ENCODE data around the gene FES. TPM values are rescaled to one million over a fixed set of nuclear protein-coding genes. Genes with fewer than 3 reads are reported as not detected.

Gene FES
- polyA plus RNA-seq, 1 donor from 2014 or later = not detected

- H4K20me1 ChIP-seq (ENCODE audit: insufficient read depth) = no peaks in the 10 kb centered on the region
- no peaks in the 10 kb centered on the region for H3K27me3 ChIP-seq (ENCODE audit: insufficient read depth, low read depth, low read length)
- no peaks in the 10 kb centered on the region for H3K9me3 ChIP-seq (ENCODE audit: low read length)
- no peaks in the 10 kb centered on the region for H3K36me3 ChIP-seq (ENCODE audit: insufficient read depth, low read length)
- H3K9me2 ChIP-seq (ENCODE audit: insufficient read depth, low read length) = no peaks in the 10 kb centered on the region
- TF ChIP-seq EP300 (conservative IDR thresholded peaks at IDR 0.05; ENCODE audit: poor library complexity, severe bottlenecking) (no peak), POLR2AphosphoS5 (IDR thresholded peaks at IDR 0.05) (no peak), MXI1 (conservative IDR thresholded peaks at IDR 0.05; ENCODE audit: poor library complexity, severe bottlenecking) (no peak), TAF1 (IDR thresholded peaks at IDR 0.05; ENCODE audit: low read depth) (no peak), CTCF (IDR thresholded peaks at IDR 0.05; ENCODE audit: poor library complexity, severe bottlenecking) (no peak), SMC3 (conservative IDR thresholded peaks at IDR 0.05; ENCODE audit: poor library complexity) (no peak)
- H3K4me2 ChIP-seq (ENCODE audit: low read length) = no peak overlapping the region
- no peak overlapping the region for H3K27ac ChIP-seq (ENCODE audit: low read length)
- no peaks in the 10 kb centered on the region for H3K79me2 ChIP-seq (replicated peaks; ENCODE audit: insufficient read depth, low read length)
- no peaks in the 10 kb centered on the region for H3F3A ChIP-seq (ENCODE audit: insufficient read depth, low read length, poor library complexity, severe bottlenecking)
- H2AFZ ChIP-seq (ENCODE audit: low read depth, low read length) = no peak overlapping the region
- H3K9ac ChIP-seq (ENCODE audit: low read length) = no peak overlapping the region
- no peak overlapping the region for H3K4me3 ChIP-seq (ENCODE audit: low read length)
Measured at GRCh38 chr15:90889736-90890456, 5.6 kb downstream of the FES start.

GRCh38 chr15:90890839-90891238 lies 6.5 kb downstream of the FES start:
- Histone ChIP-seq H3K9me2 (ENCODE audit: insufficient read depth, low read length) (no peaks in the 10 kb centered on the region), H2AFZ (ENCODE audit: low read depth, low read length) (no peak overlapping the region), H3K79me2 (replicated peaks; ENCODE audit: insufficient read depth, low read length) (no peaks in the 10 kb centered on the region), H3K9ac (ENCODE audit: low read length) (no peak overlapping the region), H3K9me3 (ENCODE audit: low read length) (no peaks in the 10 kb centered on the region), H3F3A (ENCODE audit: insufficient read depth, low read length, poor library complexity, severe bottlenecking) (no peaks in the 10 kb centered on the region), H3K4me2 (ENCODE audit: low read length) (no peak overlapping the region), H4K20me1 (ENCODE audit: insufficient read depth) (no peaks in the 10 kb centered on the region), H3K27me3 (ENCODE audit: insufficient read depth, low read depth, low read length) (no peaks in the 10 kb centered on the region), H3K36me3 (ENCODE audit: insufficient read depth, low read length) (no peaks in the 10 kb centered on the region), H3K4me3 (ENCODE audit: low read length) (no peak overlapping the region), H3K27ac (ENCODE audit: low read length) (no peak overlapping the region)
- TF ChIP-seq MXI1 (conservative IDR thresholded peaks at IDR 0.05; ENCODE audit: poor library complexity, severe bottlenecking) (no peak), EZH2 (IDR thresholded peaks at IDR 0.05; ENCODE audit: borderline replicate concordance, insufficient read depth, low read length, poor library complexity, severe bottlenecking) (no peak), EP300 (conservative IDR thresholded peaks at IDR 0.05; ENCODE audit: poor library complexity, severe bottlenecking) (no peak), TAF1 (IDR thresholded peaks at IDR 0.05; ENCODE audit: low read depth) (no peak), CTCF (IDR thresholded peaks at IDR 0.05; ENCODE audit: poor library complexity, severe bottlenecking) (no peak), RAD21 (conservative IDR thresholded peaks at IDR 0.05) (no peak), REST (IDR thresholded peaks at IDR 0.05; ENCODE audit: borderline replicate concordance) (no peak), POLR2AphosphoS5 (IDR thresholded peaks at IDR 0.05) (no peak), SMC3 (conservative IDR thresholded peaks at IDR 0.05; ENCODE audit: poor library complexity) (no peak)
